Measurements from ENCODE around the gene TXNDC11. TPM values are rescaled to one million over a fixed set of nuclear protein-coding genes. Genes with fewer than 3 reads are reported as not detected.

Gene TXNDC11
- total RNA-seq, 1 donor from 2014 or later, result 29.0 TPM

GRCh38 chr16:11676799-11677198 is 65.9 kb downstream of the TXNDC11 start:
- Mint-ChIP-seq H3K27ac (ENCODE audit: unreplicated experiment) (no peak overlapping the region), H3K9me3 (ENCODE audit: unreplicated experiment) (no peaks in the 10 kb centered on the region), H3K36me3 (ENCODE audit: low read depth, unreplicated experiment) (peaks cover 26% of the 10 kb centered on the region), H3K4me3 (ENCODE audit: unreplicated experiment) (no peak overlapping the region), H3K4me1 (ENCODE audit: low read depth, unreplicated experiment) (peaks cover 35% of the 10 kb centered on the region), H3K27me3 (ENCODE audit: low read depth, unreplicated experiment) (no peaks in the 10 kb centered on the region)
- no peak overlapping the region for H2AFZ ChIP-seq (ENCODE audit: low read depth, low read length)
- H3K27me3 ChIP-seq (ENCODE audit: insufficient read depth, low read length), result no peaks in the 10 kb centered on the region
- peaks cover 26% of the 10 kb centered on the region for H3K4me1 ChIP-seq (ENCODE audit: insufficient read depth, low read length)
- FAIRE-seq (no peak), DNase-seq (ENCODE audit: low read depth) (no peak)
- peaks cover 99% of the 10 kb centered on the region for H4K20me1 ChIP-seq (ENCODE audit: insufficient read depth, low read length)
- H3K36me3 ChIP-seq (ENCODE audit: insufficient read depth, low read length), result peaks cover 9% of the 10 kb centered on the region
- H3K4me3 ChIP-seq (ENCODE audit: insufficient read depth, low read depth, low read length), result no peak overlapping the region
- H3K4me2 ChIP-seq (ENCODE audit: low read length), result no peak overlapping the region
- TF ChIP-seq EZH2 (IDR thresholded peaks at IDR 0.05; ENCODE audit: insufficient read depth, low read length) (no peak), CTCF (IDR thresholded peaks at IDR 0.05; ENCODE audit: insufficient read depth, low read depth, low read length) (no peak)
- peaks cover 32% of the 10 kb centered on the region for H3K79me2 ChIP-seq (ENCODE audit: insufficient read depth, low read length)
- no peak overlapping the region for H3K9ac ChIP-seq (ENCODE audit: low read length)
- H3K27ac ChIP-seq (ENCODE audit: low read depth, low read length), result no peak overlapping the region
- no peaks in the 10 kb centered on the region for H3K9me3 ChIP-seq (ENCODE audit: insufficient read depth, low read depth, low read length)

DNA sequence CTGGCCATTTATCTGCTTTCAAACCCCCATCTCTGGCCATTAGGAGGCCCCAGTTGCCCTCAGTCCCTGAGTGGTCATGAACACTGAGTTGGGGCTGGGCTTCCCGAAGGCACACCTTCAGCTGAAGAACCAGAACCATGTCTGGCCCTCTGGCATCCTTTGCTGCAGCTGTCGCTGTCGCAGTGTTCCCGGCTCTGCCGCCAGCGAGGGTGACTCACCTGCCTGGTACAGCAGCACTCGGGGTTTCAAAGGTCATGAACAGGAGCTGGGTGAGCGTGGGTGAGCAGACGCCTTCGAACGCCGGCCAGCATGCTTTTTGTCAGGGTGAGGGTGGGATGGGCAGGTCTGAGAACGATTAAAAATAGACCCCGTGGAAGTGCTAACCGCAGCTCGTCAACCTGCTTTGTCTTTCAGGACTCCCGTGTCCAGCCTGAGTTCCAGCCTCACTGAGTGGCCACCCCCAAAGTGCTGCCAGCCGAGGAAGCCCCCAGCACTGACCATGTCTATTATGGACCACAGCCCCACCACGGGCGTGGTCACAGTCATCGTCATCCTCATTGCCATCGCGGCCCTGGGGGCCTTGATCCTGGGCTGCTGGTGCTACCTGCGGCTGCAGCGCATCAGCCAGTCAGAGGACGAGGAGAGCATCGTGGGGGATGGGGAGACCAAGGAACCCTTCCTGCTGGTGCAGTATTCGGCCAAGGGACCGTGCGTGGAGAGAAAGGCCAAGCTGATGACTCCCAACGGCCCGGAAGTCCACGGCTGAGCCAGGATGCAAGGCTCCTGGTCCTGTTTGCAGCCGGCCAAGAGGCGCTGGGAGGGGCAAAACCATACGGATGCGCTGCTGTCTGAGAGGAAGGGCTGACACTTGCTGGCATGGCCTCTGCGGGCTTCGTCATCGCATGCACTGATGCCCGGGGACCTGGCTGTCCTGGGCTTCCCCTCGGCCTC is 66.8 kb downstream of the TXNDC11 start:
- no peak overlapping the region for H2AFZ ChIP-seq (ENCODE audit: low read depth, low read length)
- no peak for TF ChIP-seq EZH2 (IDR thresholded peaks at IDR 0.05; ENCODE audit: insufficient read depth, low read length)

DNA sequence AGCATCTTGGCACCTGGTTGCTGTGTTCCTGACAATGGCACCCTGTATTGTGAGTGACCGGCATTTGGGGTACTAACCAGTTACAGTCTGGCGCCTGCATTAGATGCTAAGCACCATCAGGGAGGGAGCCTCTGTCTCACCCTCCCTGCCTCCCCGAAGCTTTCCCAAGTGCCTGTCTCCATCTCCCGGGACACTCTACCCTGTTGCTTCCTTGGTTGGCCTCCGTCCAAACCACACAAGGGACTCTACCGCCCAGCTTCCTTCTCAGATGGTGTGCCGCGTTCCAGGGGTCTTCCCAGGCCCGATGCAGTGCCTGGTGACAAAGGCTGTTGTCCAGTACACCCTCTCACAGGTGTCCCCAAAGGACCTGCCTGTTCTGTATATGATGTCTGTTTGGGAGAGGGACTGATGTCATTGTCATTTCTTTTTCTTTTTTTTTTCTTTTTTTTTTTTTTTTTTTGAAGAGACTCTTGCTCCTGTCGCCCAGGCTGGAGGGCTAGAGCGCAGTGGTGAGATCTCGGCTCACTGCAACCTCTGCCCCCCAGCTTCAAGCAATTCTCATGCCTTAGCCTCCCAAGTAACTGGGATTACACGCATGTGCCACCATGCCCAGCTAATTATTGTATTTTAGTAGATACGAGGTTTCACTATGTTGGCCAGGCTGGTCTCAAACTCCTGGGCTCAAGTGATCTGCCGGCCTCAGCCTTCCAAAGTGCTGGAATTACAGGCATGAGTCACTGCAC is 67.7 kb downstream of the TXNDC11 start:
- peaks cover 21% of the 10 kb centered on the region for H3K36me3 Mint-ChIP-seq (ENCODE audit: low read depth, unreplicated experiment)
- Histone ChIP-seq H3K9me3 (ENCODE audit: insufficient read depth, low read depth, low read length) (no peaks in the 10 kb centered on the region), H2AFZ (ENCODE audit: low read depth, low read length) (no peak overlapping the region), H3K4me1 (ENCODE audit: insufficient read depth, low read length) (peaks cover 26% of the 10 kb centered on the region), H4K20me1 (ENCODE audit: insufficient read depth, low read length) (peaks cover 99% of the 10 kb centered on the region), H3K4me2 (ENCODE audit: low read length) (peak overlapping the region; percentile 3), H3K4me3 (ENCODE audit: insufficient read depth, low read depth, low read length) (no peak overlapping the region), H3K27me3 (ENCODE audit: insufficient read depth, low read length) (no peaks in the 10 kb centered on the region), H3K36me3 (ENCODE audit: insufficient read depth, low read length) (peaks cover 3% of the 10 kb centered on the region), H3K79me2 (ENCODE audit: insufficient read depth, low read length) (peaks cover 43% of the 10 kb centered on the region), H3K27ac (ENCODE audit: low read depth, low read length) (no peak overlapping the region), H3K9ac (ENCODE audit: low read length) (no peak overlapping the region)
- H3K27me3 Mint-ChIP-seq (ENCODE audit: low read depth, unreplicated experiment), result no peaks in the 10 kb centered on the region
- no peaks in the 10 kb centered on the region for H3K9me3 Mint-ChIP-seq (ENCODE audit: unreplicated experiment)
- DNase-seq (ENCODE audit: low read depth), result peak; percentile 17
- peaks cover 35% of the 10 kb centered on the region for H3K4me1 Mint-ChIP-seq (ENCODE audit: low read depth, unreplicated experiment)
- peak overlapping the region; percentile 78 for H3K27ac Mint-ChIP-seq (ENCODE audit: unreplicated experiment)
- TF ChIP-seq EZH2 (IDR thresholded peaks at IDR 0.05; ENCODE audit: insufficient read depth, low read length), result no peak
- TF ChIP-seq CTCF (IDR thresholded peaks at IDR 0.05; ENCODE audit: insufficient read depth, low read depth, low read length), result no peak
- FAIRE-seq, result no peak
- H3K4me3 Mint-ChIP-seq (ENCODE audit: unreplicated experiment), result peak overlapping the region; percentile 57

More for the DNA sequence above, 66.8 kb downstream of the TXNDC11 start:
- H3K27ac ChIP-seq (ENCODE audit: low read depth, low read length), result no peak overlapping the region
- H3K4me1 Mint-ChIP-seq (ENCODE audit: low read depth, unreplicated experiment), result peaks cover 32% of the 10 kb centered on the region
- no peak overlapping the region for H3K27ac Mint-ChIP-seq (ENCODE audit: unreplicated experiment)
- H3K27me3 Mint-ChIP-seq (ENCODE audit: low read depth, unreplicated experiment), result no peaks in the 10 kb centered on the region
- peaks cover 99% of the 10 kb centered on the region for H4K20me1 ChIP-seq (ENCODE audit: insufficient read depth, low read length)
- H3K9ac ChIP-seq (ENCODE audit: low read length), result no peak overlapping the region
- H3K4me3 Mint-ChIP-seq (ENCODE audit: unreplicated experiment), result no peak overlapping the region
- H3K4me1 ChIP-seq (ENCODE audit: insufficient read depth, low read length), result peaks cover 26% of the 10 kb centered on the region
- H3K4me3 ChIP-seq (ENCODE audit: insufficient read depth, low read depth, low read length), result no peak overlapping the region
- no peak overlapping the region for H3K4me2 ChIP-seq (ENCODE audit: low read length)
- H3K9me3 ChIP-seq (ENCODE audit: insufficient read depth, low read depth, low read length), result no peaks in the 10 kb centered on the region
- peaks cover 9% of the 10 kb centered on the region for H3K36me3 ChIP-seq (ENCODE audit: insufficient read depth, low read length)
- H3K9me3 Mint-ChIP-seq (ENCODE audit: unreplicated experiment), result no peaks in the 10 kb centered on the region
- peaks cover 22% of the 10 kb centered on the region for H3K36me3 Mint-ChIP-seq (ENCODE audit: low read depth, unreplicated experiment)
- H3K79me2 ChIP-seq (ENCODE audit: insufficient read depth, low read length), result peaks cover 35% of the 10 kb centered on the region
- H3K27me3 ChIP-seq (ENCODE audit: insufficient read depth, low read length), result no peaks in the 10 kb centered on the region
- no peak for FAIRE-seq
- peak; percentile 23 for DNase-seq (ENCODE audit: low read depth)
